ENCODE results near the gene GSTM1.

DNA sequence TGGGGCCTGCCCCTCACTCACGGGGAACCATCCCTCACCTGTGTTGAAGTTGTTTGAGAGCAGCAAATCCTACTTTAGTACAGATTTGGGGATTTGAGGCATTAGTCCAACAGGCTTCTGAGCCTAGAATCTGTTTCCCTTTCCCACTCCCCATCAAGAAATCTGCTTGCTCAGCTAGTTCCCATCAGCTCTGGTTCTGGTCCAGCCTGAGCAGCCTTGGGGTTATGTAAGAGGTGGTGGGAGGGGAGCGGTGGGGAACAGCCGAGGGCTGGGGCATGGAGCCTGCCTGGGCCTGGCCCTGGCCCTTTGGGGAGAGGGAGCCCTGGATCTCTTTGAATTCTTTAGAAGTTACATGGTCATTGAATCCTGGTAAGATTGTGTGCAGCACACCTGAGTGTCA is 28.5 kb downstream of the GSTM1 start:
- TF ChIP-seq, protein P1, sequence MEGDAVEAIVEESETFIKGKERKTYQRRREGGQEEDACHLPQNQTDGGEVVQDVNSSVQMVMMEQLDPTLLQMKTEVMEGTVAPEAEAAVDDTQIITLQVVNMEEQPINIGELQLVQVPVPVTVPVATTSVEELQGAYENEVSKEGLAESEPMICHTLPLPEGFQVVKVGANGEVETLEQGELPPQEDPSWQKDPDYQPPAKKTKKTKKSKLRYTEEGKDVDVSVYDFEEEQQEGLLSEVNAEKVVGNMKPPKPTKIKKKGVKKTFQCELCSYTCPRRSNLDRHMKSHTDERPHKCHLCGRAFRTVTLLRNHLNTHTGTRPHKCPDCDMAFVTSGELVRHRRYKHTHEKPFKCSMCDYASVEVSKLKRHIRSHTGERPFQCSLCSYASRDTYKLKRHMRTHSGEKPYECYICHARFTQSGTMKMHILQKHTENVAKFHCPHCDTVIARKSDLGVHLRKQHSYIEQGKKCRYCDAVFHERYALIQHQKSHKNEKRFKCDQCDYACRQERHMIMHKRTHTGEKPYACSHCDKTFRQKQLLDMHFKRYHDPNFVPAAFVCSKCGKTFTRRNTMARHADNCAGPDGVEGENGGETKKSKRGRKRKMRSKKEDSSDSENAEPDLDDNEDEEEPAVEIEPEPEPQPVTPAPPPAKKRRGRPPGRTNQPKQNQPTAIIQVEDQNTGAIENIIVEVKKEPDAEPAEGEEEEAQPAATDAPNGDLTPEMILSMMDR (IDR thresholded peaks at IDR 0.05; ENCODE audit: insufficient read depth, low read depth, low read length): no peak
- TF ChIP-seq EZH2 (IDR thresholded peaks at IDR 0.05; ENCODE audit: insufficient read depth, low read length): no peak

Data from astrocyte (in vitro differentiated cells and primary cell).